ENCODE results near the gene CDC7.
"Not testable (repeated sequence)": the region's sequence is repeated elsewhere in the genome, so short reads cannot be mapped to it uniquely, and the experiment has no call there.

DNA sequence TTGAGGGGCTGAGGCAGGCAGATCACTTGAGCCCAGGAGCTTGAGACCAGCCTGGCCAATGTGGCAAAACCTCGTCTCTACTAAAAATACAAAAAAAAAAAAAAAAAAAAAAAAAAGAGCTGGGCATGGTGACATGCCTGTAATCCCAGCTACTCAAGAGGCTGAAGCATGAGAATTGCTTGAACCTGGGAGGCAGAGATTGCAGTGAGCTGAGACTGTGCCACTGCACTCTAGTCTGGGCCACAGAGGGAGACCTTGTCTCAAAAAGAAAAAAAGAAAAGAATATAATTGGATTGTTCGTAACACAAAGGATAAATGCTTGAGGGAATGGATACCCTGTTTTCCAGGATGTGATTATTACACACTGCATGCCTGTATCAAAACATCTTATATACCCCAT, 18.5 kb downstream of the CDC7 start:
- TF ChIP-seq, protein P1, sequence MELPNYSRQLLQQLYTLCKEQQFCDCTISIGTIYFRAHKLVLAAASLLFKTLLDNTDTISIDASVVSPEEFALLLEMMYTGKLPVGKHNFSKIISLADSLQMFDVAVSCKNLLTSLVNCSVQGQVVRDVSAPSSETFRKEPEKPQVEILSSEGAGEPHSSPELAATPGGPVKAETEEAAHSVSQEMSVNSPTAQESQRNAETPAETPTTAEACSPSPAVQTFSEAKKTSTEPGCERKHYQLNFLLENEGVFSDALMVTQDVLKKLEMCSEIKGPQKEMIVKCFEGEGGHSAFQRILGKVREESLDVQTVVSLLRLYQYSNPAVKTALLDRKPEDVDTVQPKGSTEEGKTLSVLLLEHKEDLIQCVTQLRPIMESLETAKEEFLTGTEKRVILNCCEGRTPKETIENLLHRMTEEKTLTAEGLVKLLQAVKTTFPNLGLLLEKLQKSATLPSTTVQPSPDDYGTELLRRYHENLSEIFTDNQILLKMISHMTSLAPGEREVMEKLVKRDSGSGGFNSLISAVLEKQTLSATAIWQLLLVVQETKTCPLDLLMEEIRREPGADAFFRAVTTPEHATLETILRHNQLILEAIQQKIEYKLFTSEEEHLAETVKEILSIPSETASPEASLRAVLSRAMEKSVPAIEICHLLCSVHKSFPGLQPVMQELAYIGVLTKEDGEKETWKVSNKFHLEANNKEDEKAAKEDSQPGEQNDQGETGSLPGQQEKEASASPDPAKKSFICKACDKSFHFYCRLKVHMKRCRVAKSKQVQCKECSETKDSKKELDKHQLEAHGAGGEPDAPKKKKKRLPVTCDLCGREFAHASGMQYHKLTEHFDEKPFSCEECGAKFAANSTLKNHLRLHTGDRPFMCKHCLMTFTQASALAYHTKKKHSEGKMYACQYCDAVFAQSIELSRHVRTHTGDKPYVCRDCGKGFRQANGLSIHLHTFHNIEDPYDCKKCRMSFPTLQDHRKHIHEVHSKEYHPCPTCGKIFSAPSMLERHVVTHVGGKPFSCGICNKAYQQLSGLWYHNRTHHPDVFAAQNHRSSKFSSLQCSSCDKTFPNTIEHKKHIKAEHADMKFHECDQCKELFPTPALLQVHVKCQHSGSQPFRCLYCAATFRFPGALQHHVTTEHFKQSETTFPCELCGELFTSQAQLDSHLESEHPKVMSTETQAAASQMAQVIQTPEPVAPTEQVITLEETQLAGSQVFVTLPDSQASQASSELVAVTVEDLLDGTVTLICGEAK (IDR thresholded peaks at IDR 0.05) = not testable (repeated sequence)
- TF ChIP-seq, protein P1 (CRISPR knock-in tag; IDR thresholded peaks at IDR 0.05) = not testable (repeated sequence)
- TF ChIP-seq HNRNPUL1 (IDR thresholded peaks at IDR 0.05; ENCODE audit: low read depth, low read length); ZFP36 (IDR thresholded peaks at IDR 0.05; ENCODE audit: borderline replicate concordance, low read depth, low read length, partially characterized antibody); ZNF773 (CRISPR knock-in tag; IDR thresholded peaks at IDR 0.05; ENCODE audit: borderline replicate concordance); MTF1 (CRISPR knock-in tag; IDR thresholded peaks at IDR 0.05): not testable (repeated sequence)
- TF ChIP-seq, protein P2, sequence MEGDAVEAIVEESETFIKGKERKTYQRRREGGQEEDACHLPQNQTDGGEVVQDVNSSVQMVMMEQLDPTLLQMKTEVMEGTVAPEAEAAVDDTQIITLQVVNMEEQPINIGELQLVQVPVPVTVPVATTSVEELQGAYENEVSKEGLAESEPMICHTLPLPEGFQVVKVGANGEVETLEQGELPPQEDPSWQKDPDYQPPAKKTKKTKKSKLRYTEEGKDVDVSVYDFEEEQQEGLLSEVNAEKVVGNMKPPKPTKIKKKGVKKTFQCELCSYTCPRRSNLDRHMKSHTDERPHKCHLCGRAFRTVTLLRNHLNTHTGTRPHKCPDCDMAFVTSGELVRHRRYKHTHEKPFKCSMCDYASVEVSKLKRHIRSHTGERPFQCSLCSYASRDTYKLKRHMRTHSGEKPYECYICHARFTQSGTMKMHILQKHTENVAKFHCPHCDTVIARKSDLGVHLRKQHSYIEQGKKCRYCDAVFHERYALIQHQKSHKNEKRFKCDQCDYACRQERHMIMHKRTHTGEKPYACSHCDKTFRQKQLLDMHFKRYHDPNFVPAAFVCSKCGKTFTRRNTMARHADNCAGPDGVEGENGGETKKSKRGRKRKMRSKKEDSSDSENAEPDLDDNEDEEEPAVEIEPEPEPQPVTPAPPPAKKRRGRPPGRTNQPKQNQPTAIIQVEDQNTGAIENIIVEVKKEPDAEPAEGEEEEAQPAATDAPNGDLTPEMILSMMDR (CRISPR knock-in tag; IDR thresholded peaks at IDR 0.05) = not testable (repeated sequence)

All from HepG2 (cell line).